GM12878 (cell line): Measurements from ENCODE around the gene ISL2. TPM values are rescaled to one million over a fixed set of nuclear protein-coding genes. Genes with fewer than 3 reads are reported as not detected.

Experiments
- ATAC-seq: fragments of 200-7000 bp; cut with Tn5 transposase; 3 replicates; pipeline ENCODE4 v1.9.1; 2020; ENCODE audit warnings: mild to moderate bottlenecking, moderate library complexity
- BruUV-seq: library from RNA; stranded (reverse); fragments of 400-500 nt; replicated peaks from 2 replicates; lab custom pipeline; 2021; lab: Mats Ljungman, UMichigan
- CTCF ChIA-PET: fragments of 300-600 bp; sonication (Branson Sonifier 250); formaldehyde crosslinking; extraction: SDS; loops from one replicate; lab custom pipeline; 2021; ENCODE audit warnings: inconsistent platforms; lab: Yijun Ruan, JAX
- POLR2A ChIA-PET: fragments of 350-600 bp; formaldehyde crosslinking; extraction: SDS; loops from one replicate; lab custom pipeline; 2021; ENCODE audit warnings: inconsistent platforms; lab: Charles Lee
- RAD21 ChIA-PET: fragments of 300-600 bp; sonication (Branson Sonifier 250); formaldehyde crosslinking; loops from one replicate; lab custom pipeline; 2023; ENCODE audit warnings: antibody characterized with exemption; ENCODE audit not compliant: unreplicated experiment; lab: Charles Lee
- SMC1A ChIA-PET: fragments of 300-600 bp; sonication (Branson Sonifier 250); formaldehyde crosslinking; loops from one replicate; lab custom pipeline; 2023; ENCODE audit not compliant: unreplicated experiment, uncharacterized antibody; lab: Charles Lee
- DNase-seq: peaks from one replicate; pipeline ENCODE4 v3.0.0-alpha.2; 2011; ENCODE audit warnings: low read depth, low spot score
- FAIRE-seq: peaks from 3 replicates; lab custom pipeline; 2011; peaks lifted over from hg19 to GRCh38; lab: Jason Lieb, UNC
- H2AFZ ChIP-seq: 2 replicates; pipeline ENCODE4 v1.6.0; 2011; ENCODE audit warnings: low read depth, low read length, control low read depth; ENCODE audit not compliant: control insufficient read depth
- H3K27ac ChIP-seq: 2 replicates; pipeline ENCODE4 v1.5.1; 2011; ENCODE audit warnings: control low read depth; ENCODE audit not compliant: control insufficient read depth, insufficient read depth
- H3K27me3 ChIP-seq, 2 experiments: replicated peaks in 1 of 2; 2 replicates each; pipeline versions ENCODE4 v1.6.0 to v1.6.1; 2011; ENCODE audit warnings: low read length in 1 of 2; ENCODE audit not compliant: control insufficient read depth in 2 of 2, insufficient read depth in 2 of 2
- H3K36me3 ChIP-seq, 2 experiments: 2 replicates each; pipeline ENCODE4 v1.5.1; 2011; ENCODE audit warnings: low read length in 1 of 2; ENCODE audit not compliant: control insufficient read depth in 2 of 2, insufficient read depth in 2 of 2
- H3K4me1 ChIP-seq: 2 replicates; pipeline ENCODE4 v1.6.1; 2011; ENCODE audit warnings: mild to moderate bottlenecking, low read length, moderate library complexity, mixed read lengths; ENCODE audit not compliant: control insufficient read depth, insufficient read depth
- H3K4me2 ChIP-seq: 2 replicates; pipeline ENCODE4 v1.6.0; 2011; ENCODE audit warnings: control low read depth; ENCODE audit not compliant: control insufficient read depth, insufficient read depth
- H3K4me3 ChIP-seq: fragments of 200-600 bp; sonication (generic); 2 replicates; pipeline ENCODE4 v1.5.1; 2016
- H3K79me2 ChIP-seq: 2 replicates; pipeline ENCODE4 v1.6.0; 2011; ENCODE audit warnings: low read length; ENCODE audit not compliant: control insufficient read depth, insufficient read depth
- H3K9ac ChIP-seq: 2 replicates; pipeline ENCODE4 v1.8.0; 2011; ENCODE audit warnings: low read length, control low read depth, mixed read lengths; ENCODE audit not compliant: control insufficient read depth, insufficient read depth
- H3K9me3 ChIP-seq: replicated peaks from 3 replicates; pipeline ENCODE4 v1.5.1; 2011; ENCODE audit warnings: mild to moderate bottlenecking, low read length; ENCODE audit not compliant: control insufficient read depth, insufficient read depth
- H4K20me1 ChIP-seq: 2 replicates; pipeline ENCODE4 v1.6.0; 2011; ENCODE audit not compliant: control insufficient read depth, insufficient read depth
- BHLHE40 ChIP-seq, 2 experiments: fragments of 450-650 bp in 1 of 2; IDR thresholded peaks; 2 replicates each; pipeline ENCODE4 v1.6.1; 2011 to 2017; ENCODE audit warnings: low read depth in 2 of 2, borderline replicate concordance in 1 of 2, improper control_type of control experiment in 1 of 2, low read length in 1 of 2, mild to moderate bottlenecking in 1 of 2
- EZH2 ChIP-seq: IDR thresholded peaks from 2 replicates; pipeline ENCODE4 v1.6.1; 2012; ENCODE audit warnings: low read depth, mild to moderate bottlenecking, control low read depth, inconsistent platforms, low read length, borderline replicate concordance; ENCODE audit not compliant: control insufficient read depth
- RCOR1 ChIP-seq: conservative IDR thresholded peaks from 2 replicates; pipeline ENCODE4 v1.6.1; 2012; ENCODE audit warnings: low read depth, low read length, improper control_type of control experiment
- TARDBP ChIP-seq: IDR thresholded peaks from 2 replicates; pipeline ENCODE4 v1.6.1; 2016; ENCODE audit warnings: borderline replicate concordance
- ZBTB40 ChIP-seq: fragments of 450-650 bp; IDR thresholded peaks from 2 replicates; pipeline ENCODE4 v1.6.1; 2016; ENCODE audit warnings: mild to moderate bottlenecking, moderate library complexity, borderline replicate concordance
- WGBS: methylation state at CpG from one replicate; pipeline ENCODE4 v1.1.6; 2016; ENCODE audit warnings: low lambda C conversion rate; ENCODE audit not compliant: insufficient replicate concordance, insufficient coverage; ENCODE audit errors: missing lambda C conversion rate; 5-methylcytosine and 5-hydroxymethylcytosine counted together
- in situ Hi-C: fragments of 300-500 bp; cut with MboI; formaldehyde crosslinking; loops from 9 replicates; pipeline ENCODE4 v1.14.3; 2018; ENCODE audit warnings: mixed read lengths
- intact Hi-C: fragments of 100-400 bp; cut with micrococcal nuclease; formaldehyde crosslinking; loops from one replicate; pipeline ENCODE4 v1.14.2; 2022; ENCODE audit not compliant: unreplicated experiment
- polyA plus RNA-seq, 11 experiments: library from polyadenylated mRNA; depleted of rRNA in 4 of 11; unstranded in 6 of 11; stranded (reverse) in 5 of 11; fragments of >200 nt; fragmentation: Nextera tagmentation in 4 of 11; fragmentation: Illumina TruSeq in 1 of 11; extraction: Ambion mirVana in 4 of 11; extraction: Trizol in 1 of 11; gene quantifications; 1 replicate in 1 of 11; 2 replicates in 10 of 11; pipeline versions ENCODE4 v1.2.1 to v1.2.3, GENCODE V29; 2011 to 2016; ENCODE audit warnings: inconsistent platforms in 2 of 11, missing spikeins in 2 of 11, low read depth in 1 of 11
- total RNA-seq, 4 experiments: library from RNA; depleted of rRNA in 3 of 4; stranded (reverse); fragments of >200 nt in 3 of 4; fragmentation: Illumina TruSeq in 1 of 4; extraction: Trizol in 1 of 4; gene quantifications; 2 replicates each; pipeline versions ENCODE4 v1.2.1 to v1.2.3, GENCODE V29; 2013 to 2021
- TF ChIP-seq, protein P1 (sequence below): fragments of 450-650 bp; IDR thresholded peaks from 2 replicates; pipeline ENCODE4 v1.6.1; 2017; ENCODE audit warnings: borderline replicate concordance

ISL2 gene
- total and polyA plus RNA-seq, 10 of the 15 experiments (the other 5 are each of a cell fraction or from before 2014, with no cell fraction given) = 0.05 to 0.26 (median 0.08) TPM; not detected in 7

DNA sequence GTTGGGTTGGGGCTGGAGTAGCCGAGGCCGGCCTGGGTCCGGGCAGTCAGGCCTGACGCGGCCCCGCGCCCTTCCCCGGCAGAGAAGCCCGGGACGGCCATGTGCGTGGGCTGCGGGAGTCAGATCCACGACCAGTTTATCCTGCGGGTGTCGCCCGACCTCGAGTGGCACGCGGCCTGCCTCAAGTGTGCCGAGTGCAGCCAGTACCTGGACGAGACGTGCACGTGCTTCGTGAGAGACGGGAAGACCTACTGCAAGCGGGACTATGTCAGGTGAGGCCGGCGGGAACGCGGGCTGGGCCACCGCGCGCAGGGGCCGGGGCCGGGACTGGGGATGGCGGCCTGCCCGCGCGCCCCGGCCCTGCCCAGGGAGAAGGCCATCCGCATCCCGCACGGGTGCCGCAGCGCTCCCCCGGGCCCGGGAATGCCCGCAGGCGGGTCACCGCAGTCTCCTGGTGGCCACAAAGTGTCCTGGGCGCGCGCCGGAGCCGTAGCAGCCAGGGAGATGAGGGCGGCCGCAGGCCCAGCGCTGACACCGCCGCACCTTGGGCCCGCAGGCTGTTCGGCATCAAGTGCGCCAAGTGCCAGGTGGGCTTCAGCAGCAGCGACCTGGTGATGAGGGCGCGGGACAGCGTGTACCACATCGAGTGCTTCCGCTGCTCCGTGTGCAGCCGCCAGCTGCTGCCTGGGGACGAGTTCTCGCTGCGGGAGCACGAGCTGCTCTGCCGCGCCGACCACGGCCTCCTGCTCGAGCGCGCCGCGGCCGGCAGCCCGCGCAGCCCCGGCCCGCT is 1.3 kb downstream of the ISL2 start:
- DNase-seq (no peak), ATAC-seq (no peak), FAIRE-seq (no peak)
- in situ Hi-C loops = no loop called here
- H3K4me3 ChIP-seq = peak overlapping the region; percentile 62; the same call in 1 of the 2 replicates
- 6% methylated on average over 89 of the region's 89 CpGs for WGBS
- H3K4me2 ChIP-seq = peak overlapping the region; percentile 96
- peaks cover 29% of the 10 kb centered on the region for H3K4me1 ChIP-seq
- intact Hi-C loops = loop anchor here (5.0 kb wide), 1 partner anchor 146 kb away; no protein-coding TSS in a partner anchor
- POLR2A ChIA-PET = no interaction called here
- no peaks in the 10 kb centered on the region; the same call in 1 of the 2 replicates for H3K79me2 ChIP-seq
- RAD21 ChIA-PET = no interaction called here
- CTCF ChIA-PET = no interaction called here
- no peak overlapping the region for H3K27ac ChIP-seq
- peaks cover 21 to 27% of the 10 kb centered on the region in 2 experiments for H3K27me3 ChIP-seq
- no peaks in the 10 kb centered on the region for H4K20me1 ChIP-seq
- peak overlapping the region; percentile 10; the same call in 1 of the 2 replicates for H2AFZ ChIP-seq
- no peak overlapping the region; the same call in 1 of the 2 replicates for H3K9ac ChIP-seq
- TF ChIP-seq ZBTB40 = no peak
- no peak for TF ChIP-seq EZH2
- no peak for TF ChIP-seq TARDBP
- TF ChIP-seq, protein P1, sequence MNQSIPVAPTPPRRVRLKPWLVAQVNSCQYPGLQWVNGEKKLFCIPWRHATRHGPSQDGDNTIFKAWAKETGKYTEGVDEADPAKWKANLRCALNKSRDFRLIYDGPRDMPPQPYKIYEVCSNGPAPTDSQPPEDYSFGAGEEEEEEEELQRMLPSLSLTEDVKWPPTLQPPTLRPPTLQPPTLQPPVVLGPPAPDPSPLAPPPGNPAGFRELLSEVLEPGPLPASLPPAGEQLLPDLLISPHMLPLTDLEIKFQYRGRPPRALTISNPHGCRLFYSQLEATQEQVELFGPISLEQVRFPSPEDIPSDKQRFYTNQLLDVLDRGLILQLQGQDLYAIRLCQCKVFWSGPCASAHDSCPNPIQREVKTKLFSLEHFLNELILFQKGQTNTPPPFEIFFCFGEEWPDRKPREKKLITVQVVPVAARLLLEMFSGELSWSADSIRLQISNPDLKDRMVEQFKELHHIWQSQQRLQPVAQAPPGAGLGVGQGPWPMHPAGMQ = no peak
- no peak for TF ChIP-seq RCOR1
- TF ChIP-seq BHLHE40 (IDR thresholded peaks at IDR 0.05; ENCODE audit: borderline replicate concordance in 1 of 2, low read depth in 2 of 2, low read length in 1 of 2) = peak in 1 of 2 experiments; percentile 59; a peak in 2 of 4 replicates
- SMC1A ChIA-PET = no interaction called here
- H3K9me3 ChIP-seq = no peaks in the 10 kb centered on the region; the same call in 1 of the 3 replicates
- no peaks in the 10 kb centered on the region for H3K36me3 ChIP-seq
- BruUV-seq = no TSS peak
